ENCODE data around the gene SWSAP1. TPM values are rescaled to one million over a fixed set of nuclear protein-coding genes. Genes with fewer than 3 reads are reported as not detected.

SWSAP1 gene
- total and polyA plus RNA-seq, 2 of the 8 experiments (the other 6 are each of a cell fraction or from before 2014, with no cell fraction given), result 3.1 to 5.2 TPM

DNA sequence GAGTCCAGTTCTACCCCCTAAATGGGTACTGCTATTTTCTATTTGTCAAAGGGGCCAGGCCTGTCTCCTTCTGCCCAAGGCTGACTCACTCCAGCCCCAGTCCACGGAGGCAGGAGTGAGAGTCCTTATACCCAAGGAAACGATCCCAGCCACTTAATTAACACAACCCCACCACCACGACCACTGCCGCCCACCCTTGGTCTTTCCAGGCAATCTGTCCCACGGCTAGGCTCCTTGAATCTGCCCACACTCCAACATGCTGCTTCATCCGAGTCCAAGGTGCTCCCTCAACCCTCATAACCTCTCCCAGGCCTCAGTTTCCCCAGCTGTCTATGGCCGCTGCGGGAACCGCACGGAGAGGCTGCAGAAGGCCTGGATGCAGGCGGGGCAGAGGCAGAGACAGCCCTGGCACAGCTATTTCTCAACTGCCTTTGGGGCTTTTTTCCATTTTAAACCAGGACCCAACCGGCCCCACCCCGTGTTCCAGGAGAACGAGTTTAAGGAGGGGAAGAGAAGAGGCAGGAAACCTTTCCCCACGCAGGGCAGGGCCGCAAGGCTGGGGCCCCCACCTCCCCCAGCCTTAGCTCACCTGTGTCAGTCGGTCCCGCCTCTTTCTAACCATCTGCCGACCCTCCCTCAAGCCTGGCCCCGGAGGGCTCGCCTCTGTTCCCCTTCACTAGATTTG, 35.8 kb upstream of the SWSAP1 start:
- ChIA-PET POLR2A (ENCODE audit: partially characterized antibody) (interaction anchor here (0.8 to 2.8 kb wide), 5 partner anchors 11 to 85 kb away, joined by 3 to 13 read pairs (median 3); partner anchors contain the start of gene EPOR), CTCF (ENCODE audit: partially characterized antibody) (interaction anchor here (0.9 to 2.8 kb wide), 9 partner anchors 9 to 91 kb away, joined by 3 to 9 read pairs (median 4); partner anchors contain the start of gene TSPAN16)
- H4K91ac ChIP-seq (replicated peaks; ENCODE audit: insufficient read length, low read length), result no peak overlapping the region
- H3K79me1 ChIP-seq (ENCODE audit: low read depth, low read length), result no peaks in the 10 kb centered on the region
- no peaks in the 10 kb centered on the region for H3K79me2 ChIP-seq (ENCODE audit: control insufficient read depth in 1 of 2, insufficient read depth in 2 of 2, low read length in 2 of 2)
- H3K27me3 ChIP-seq (replicated peaks in 1 of 4; ENCODE audit: control insufficient read depth in 3 of 4, extremely low read depth in 1 of 4, insufficient read depth in 3 of 4, low read length in 3 of 4), result no peaks in the 10 kb centered on the region; a peak in 2 of 7 replicates
- H2BK120ac ChIP-seq (replicated peaks; ENCODE audit: low read depth, low read length), result no peak overlapping the region
- H4K5ac ChIP-seq (ENCODE audit: insufficient read length, low read depth, low read length), result no peak overlapping the region
- WGBS, 2 experiments (ENCODE audit: extremely low coverage in 1 of 2, insufficient coverage in 1 of 2, insufficient read length in 1 of 2, insufficient replicate concordance in 2 of 2, low coverage in 1 of 2, low lambda C conversion rate in 2 of 2, missing lambda C conversion rate in 1 of 2), result 50% methylated on average over 15 of the region's 21 CpGs; no CpG with 5 or more reads in 1 of the 2 experiments
- TF ChIP-seq, protein P1, sequence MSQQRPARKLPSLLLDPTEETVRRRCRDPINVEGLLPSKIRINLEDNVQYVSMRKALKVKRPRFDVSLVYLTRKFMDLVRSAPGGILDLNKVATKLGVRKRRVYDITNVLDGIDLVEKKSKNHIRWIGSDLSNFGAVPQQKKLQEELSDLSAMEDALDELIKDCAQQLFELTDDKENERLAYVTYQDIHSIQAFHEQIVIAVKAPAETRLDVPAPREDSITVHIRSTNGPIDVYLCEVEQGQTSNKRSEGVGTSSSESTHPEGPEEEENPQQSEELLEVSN (IDR thresholded peaks at IDR 0.05), result peak; percentile 14; the same call in 1 of the 2 replicates
- no peak for TF ChIP-seq KDM4A (IDR thresholded peaks at IDR 0.05; ENCODE audit: low read depth, low read length, severe bottlenecking)
- H3K4me1 ChIP-seq (replicated peaks in 1 of 4; ENCODE audit: control insufficient read depth in 3 of 4, insufficient read depth in 4 of 4, low read length in 3 of 4), result peaks cover 0 to 4% (median 1%) of the 10 kb centered on the region in 4 experiments; a peak in 4 of 7 replicates
- H2BK15ac ChIP-seq (ENCODE audit: low read length), result peak overlapping the region; percentile 92; the same call in 1 of the 2 replicates
- H3K36me3 ChIP-seq (ENCODE audit: control insufficient read depth in 2 of 4, insufficient read depth in 4 of 4, low read length in 3 of 4), result peaks cover 0 to 5% (median 2%) of the 10 kb centered on the region in 4 experiments; a peak in 2 of 8 replicates
- no peak overlapping the region for H3K18ac ChIP-seq (ENCODE audit: extremely low read depth, low read length)
- no peak overlapping the region for H3K56ac ChIP-seq (replicated peaks; ENCODE audit: insufficient read length, low read depth, low read length)
- H3K27ac ChIP-seq (ENCODE audit: low read depth, low read length), result no peak overlapping the region
- H2BK20ac ChIP-seq (ENCODE audit: low read length), result no peak overlapping the region
- peaks cover 11% of the 10 kb centered on the region; the same call in 1 of the 2 replicates for H3K23me2 ChIP-seq (ENCODE audit: low read depth, low read length)
- DNase-seq (ENCODE audit: low read depth in 1 of 2, low spot score in 2 of 2), result no peak
- H2BK5ac ChIP-seq (ENCODE audit: low read depth, low read length), result no peak overlapping the region
- 0 out of 2 replicates have a peak overlapping the region, but pooled peaks have one; percentile 17 for H2BK12ac ChIP-seq (ENCODE audit: low read depth, low read length)
- peaks cover 2 to 5% of the 10 kb centered on the region in 2 experiments for H4K20me1 ChIP-seq (replicated peaks in 1 of 2; ENCODE audit: control insufficient read depth in 1 of 2, insufficient read depth in 2 of 2, low read length in 2 of 2)
- H3K4me3 ChIP-seq (ENCODE audit: extremely low read depth in 1 of 4, insufficient read depth in 2 of 4, low read depth in 3 of 4, low read length in 4 of 4), result peak overlapping the region; percentile 47 to 77 (median 62)
- H3K4ac ChIP-seq (replicated peaks; ENCODE audit: insufficient read length, low read depth, low read length), result no peak overlapping the region
- H2AFZ ChIP-seq (ENCODE audit: low read length), result no peak overlapping the region
- no peak overlapping the region for H4K8ac ChIP-seq (ENCODE audit: extremely low read depth, insufficient read depth, low read length)
- peak overlapping the region in 2 of 4 experiments; percentile 23 to 42; a peak in 3 of 7 replicates for H3K9ac ChIP-seq (replicated peaks in 1 of 4; ENCODE audit: extremely low read depth in 1 of 4, low read depth in 3 of 4, low read length in 3 of 4)
- no peak overlapping the region for H3K23ac ChIP-seq (ENCODE audit: insufficient read length)
- no peak overlapping the region for H2AK5ac ChIP-seq (ENCODE audit: low read depth, low read length)
- no peak overlapping the region for H3K14ac ChIP-seq (ENCODE audit: insufficient read length)
- peak overlapping the region; percentile 54 to 80 for H3K4me2 ChIP-seq (ENCODE audit: insufficient read depth in 1 of 2, low read depth in 2 of 2, low read length in 2 of 2)
- FAIRE-seq, result no peak
- no peaks in the 10 kb centered on the region for H3K9me3 ChIP-seq (ENCODE audit: insufficient read depth in 2 of 2, low read depth in 1 of 2, low read length in 1 of 2)
